Activated naive CD4-positive, alpha-beta T cell treated with anti-CD3 and anti-CD28 coated beads, Interleukin-2, amount 50 U/mL, for 72 hours (primary cell): ENCODE data around the gene PYURF. TPM values are rescaled to one million over a fixed set of nuclear protein-coding genes. Genes with fewer than 3 reads are reported as not detected.
"Not testable (repeated sequence)": the region's sequence is repeated elsewhere in the genome, so short reads cannot be mapped to it uniquely, and the experiment has no call there.

Source experiments
- ATAC-seq, 2 donors: fragments of 150-1000 bp; cut with Tn5 transposase; 2 replicates each; pipeline ENCODE4 v1.10.0; 2021; ENCODE audit warnings: mild to moderate bottlenecking in 2 of 2, moderate library complexity in 2 of 2
- DNase-seq, 2 donors: peaks; one replicate each; pipeline ENCODE4 v3.0.0; 2021 to 2022; ENCODE audit warnings: low spot score in 2 of 2
- H3K27ac Mint-ChIP-seq, 2 donors: one replicate each; pipeline ENCODE4 v1.8.0; 2022; ENCODE audit warnings: mild to moderate bottlenecking in 2 of 2, mixed read lengths in 2 of 2
- H3K36me3 Mint-ChIP-seq, 2 donors: one replicate each; pipeline ENCODE4 v1.8.0; 2022; ENCODE audit warnings: mixed read lengths in 2 of 2
- H3K9me3 Mint-ChIP-seq, 2 donors: one replicate each; pipeline ENCODE4 v1.8.0; 2022; ENCODE audit warnings: mixed read lengths in 2 of 2
- total RNA-seq, 2 donors: library from RNA; stranded (reverse); gene quantifications; one replicate each; pipeline ENCODE4 v1.2.3, GENCODE V29; 2022

Gene PYURF
- 10 to 100 TPM; 18.3 to 58.5 TPM for total RNA-seq

DNA sequence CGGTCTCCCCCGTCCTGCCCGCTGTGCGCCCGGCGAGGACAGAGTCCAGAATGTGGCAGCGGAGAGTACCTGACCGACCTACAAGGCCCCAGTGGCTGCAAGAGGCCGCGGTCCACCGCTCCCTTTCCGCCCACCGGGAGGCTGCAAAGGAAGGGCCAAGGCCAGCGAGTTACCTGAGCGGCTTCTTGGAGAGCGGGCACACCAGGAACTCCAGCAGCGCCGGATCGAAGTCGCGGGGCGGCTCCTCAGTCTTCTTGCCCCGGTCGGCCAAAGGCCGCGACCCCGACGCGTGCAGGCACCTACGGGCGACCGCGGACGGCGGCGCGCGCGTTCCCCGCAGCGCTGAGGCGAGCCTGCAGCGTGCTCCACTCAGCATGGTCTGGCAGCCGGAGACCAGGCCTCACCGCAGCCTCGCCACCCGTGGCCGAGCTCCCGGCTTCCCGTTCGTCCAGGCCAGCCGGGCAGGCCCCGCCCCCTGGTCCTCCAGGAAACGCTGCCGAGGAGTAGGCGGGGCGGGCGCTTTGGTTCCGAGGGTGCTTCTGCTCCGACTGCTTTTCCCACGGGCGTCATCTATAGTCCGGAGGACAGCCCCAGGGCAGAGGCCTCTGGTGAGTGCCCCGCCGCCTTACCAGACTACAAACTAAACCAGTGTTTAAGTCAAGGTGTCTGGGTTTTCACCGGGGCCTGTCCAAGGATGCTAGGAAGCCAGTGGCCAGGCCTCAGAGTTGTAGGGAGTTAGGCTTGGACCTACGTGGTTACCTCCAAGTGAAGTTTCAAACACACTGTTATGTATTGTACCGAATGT lies at the start of gene PYURF:
TSS of gene PYURF (minus strand) at position 452 of the 805 bp plus-strand sequence. CDS start at position 376, 76 bp downstream.
- DNase-seq = peak; percentile 77 to 93

GRCh38 chr4:88570001-88570400 lies 46.4 kb upstream of the PYURF start:
- H3K36me3 Mint-ChIP-seq = peaks cover 6 to 16% of the 10 kb centered on the region in 2 donors
- H3K9me3 Mint-ChIP-seq = peaks cover 0 to 11% of the 10 kb centered on the region in 2 donors
- DNase-seq = no peak
- H3K27ac Mint-ChIP-seq = no peak overlapping the region
- ATAC-seq = no peak

More for the DNA sequence above, at the start of gene PYURF:
- ATAC-seq = peak; percentile 82 to 94
- Mint-ChIP-seq H3K9me3 (no peaks in the 10 kb centered on the region), H3K36me3 (peaks cover 13% of the 10 kb centered on the region in 2 donors), H3K27ac (peak within 1 kb of the TSS; percentile 94 to 99)

- peaks cover 0 to 11% of the 10 kb centered on the region in 2 donors for H3K9me3 Mint-ChIP-seq
- ATAC-seq (no peak), DNase-seq (no peak)
- H3K36me3 Mint-ChIP-seq = peaks cover 6 to 16% of the 10 kb centered on the region in 2 donors
- H3K27ac Mint-ChIP-seq = no peak overlapping the region
Measured at GRCh38 chr4:88567591-88567990, 44.0 kb upstream of the PYURF start.

DNA sequence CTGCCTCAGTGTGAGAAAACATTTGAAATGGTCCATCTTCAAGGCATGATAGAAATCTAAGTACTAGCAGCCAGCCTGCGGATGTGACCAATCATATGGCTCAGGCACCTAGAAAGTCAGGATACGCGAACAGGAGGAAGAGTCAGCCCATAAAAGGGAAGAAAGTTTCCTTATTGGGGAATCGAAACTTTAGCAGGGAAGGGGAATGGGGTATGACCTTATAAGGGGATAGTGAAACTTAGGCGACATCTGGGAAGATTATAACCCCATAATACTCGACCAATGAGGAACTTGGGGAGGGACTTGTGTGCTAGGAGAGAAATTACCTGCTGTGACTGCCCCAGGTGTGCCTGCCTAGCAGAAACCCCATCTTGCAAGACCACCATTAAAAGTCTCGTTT lies 26.2 kb upstream of the PYURF start:
- DNase-seq (no peak), ATAC-seq (no peak)
- Mint-ChIP-seq H3K36me3 (no peaks in the 10 kb centered on the region), H3K9me3 (no peaks in the 10 kb centered on the region), H3K27ac (no peak overlapping the region)

- H3K36me3 Mint-ChIP-seq, ATAC-seq, H3K9me3 Mint-ChIP-seq: not testable (repeated sequence)
- H3K27ac Mint-ChIP-seq = peak overlapping the region in 1 of 2 donors; percentile 18
- peak; percentile 70 to 76 for DNase-seq
Measured at GRCh38 chr4:88539322-88540068, 15.9 kb upstream of the PYURF start.

- no peak for DNase-seq
- no peak overlapping the region for H3K27ac Mint-ChIP-seq
Measured at GRCh38 chr4:88537709-88538108, 14.1 kb upstream of the PYURF start.

GRCh38 chr4:88535090-88535755 lies 11.6 kb upstream of the PYURF start:
- H3K9me3 Mint-ChIP-seq = no peaks in the 10 kb centered on the region
- H3K36me3 Mint-ChIP-seq = no peaks in the 10 kb centered on the region
- peak in 1 of 2 donors; percentile 16 for DNase-seq
- peak; percentile 85 to 92 for ATAC-seq
- H3K27ac Mint-ChIP-seq = peak overlapping the region; percentile 38 to 50

More at GRCh38 chr4:88537709-88538108, 14.1 kb upstream of the PYURF start:
- no peak for ATAC-seq
- no peaks in the 10 kb centered on the region for H3K36me3 Mint-ChIP-seq
- no peaks in the 10 kb centered on the region for H3K9me3 Mint-ChIP-seq

GRCh38 chr4:88533937-88534750 lies 10.6 kb upstream of the PYURF start:
- Mint-ChIP-seq H3K9me3 (no peaks in the 10 kb centered on the region), H3K36me3 (no peaks in the 10 kb centered on the region), H3K27ac (peak overlapping the region in 1 of 2 donors; percentile 55)
- ATAC-seq (no peak), DNase-seq (no peak)

GRCh38 chr4:88533088-88533790 lies 9.7 kb upstream of the PYURF start:
- H3K27ac Mint-ChIP-seq = peak overlapping the region in 1 of 2 donors; percentile 55
- H3K36me3 Mint-ChIP-seq = no peaks in the 10 kb centered on the region
- H3K9me3 Mint-ChIP-seq = no peaks in the 10 kb centered on the region
- ATAC-seq = peak in 1 of 2 donors; percentile 34
- no peak for DNase-seq

- Mint-ChIP-seq H3K27ac (no peak overlapping the region), H3K36me3 (no peaks in the 10 kb centered on the region), H3K9me3 (no peaks in the 10 kb centered on the region)
- no peak for ATAC-seq
- DNase-seq = no peak
Measured at GRCh38 chr4:88531549-88531948, 8.0 kb upstream of the PYURF start.

- H3K9me3 Mint-ChIP-seq = no peaks in the 10 kb centered on the region
- DNase-seq = no peak
- H3K27ac Mint-ChIP-seq = no peak overlapping the region
- no peaks in the 10 kb centered on the region for H3K36me3 Mint-ChIP-seq
- no peak for ATAC-seq
Measured at GRCh38 chr4:88528861-88529260, 5.3 kb upstream of the PYURF start.

DNA sequence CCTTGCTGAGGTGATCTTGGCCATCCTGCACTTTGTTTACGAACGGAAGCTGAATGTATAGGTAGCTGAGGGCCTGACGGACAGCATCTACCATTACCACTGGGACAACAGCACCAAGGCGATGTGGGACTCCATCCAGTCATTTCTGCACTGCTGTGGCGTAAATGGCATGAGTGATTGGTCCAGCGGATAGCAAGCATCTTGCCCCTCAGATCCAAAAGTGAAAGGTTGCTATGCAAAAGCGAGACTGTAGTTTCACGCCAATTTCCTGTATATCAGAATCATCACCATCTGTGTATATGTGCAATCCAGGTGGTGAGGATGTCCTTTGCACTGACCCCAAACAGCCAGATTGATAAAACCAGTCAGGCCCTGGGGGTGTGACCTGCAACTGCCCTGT lies 4.2 kb upstream of the PYURF start:
- ATAC-seq (no peak), DNase-seq (no peak)
- H3K9me3 Mint-ChIP-seq = no peaks in the 10 kb centered on the region

DNA sequence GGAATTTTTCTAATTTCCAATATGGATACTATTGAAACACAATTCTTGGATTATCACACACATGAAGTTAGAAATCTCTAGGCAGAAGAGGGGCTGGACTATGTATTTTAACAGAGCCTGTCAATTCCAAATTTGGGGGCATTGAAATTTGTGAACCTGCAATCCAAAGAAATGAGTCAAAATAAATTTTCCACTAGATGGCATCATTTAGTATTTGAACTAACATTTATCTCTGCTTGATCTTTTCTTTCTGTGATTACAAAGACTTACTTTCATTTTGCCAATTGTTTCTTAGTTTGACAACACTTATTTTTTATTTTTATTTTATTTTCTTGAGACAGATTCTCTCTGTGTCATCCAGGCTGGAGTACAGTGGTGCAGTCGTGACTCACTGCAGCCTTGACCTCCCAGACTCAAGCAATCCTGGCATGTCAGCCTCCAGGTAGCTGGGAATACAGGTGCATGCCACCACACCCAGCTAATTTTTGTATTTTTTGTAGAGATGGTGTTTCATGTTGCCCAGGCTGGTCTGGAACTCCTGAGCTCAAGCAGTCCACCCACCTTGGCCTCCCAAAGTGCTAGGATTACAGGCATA lies 2.7 kb upstream of the PYURF start:
- no peak overlapping the region for H3K27ac Mint-ChIP-seq

More for the DNA sequence above, 4.2 kb upstream of the PYURF start:
- H3K27ac Mint-ChIP-seq = peak overlapping the region in 1 of 2 donors; percentile 38
- peaks cover 3 to 4% of the 10 kb centered on the region in 2 donors for H3K36me3 Mint-ChIP-seq

GRCh38 chr4:88524171-88524570 lies 595 bp upstream of the PYURF start:
- ATAC-seq = no peak
- Mint-ChIP-seq H3K27ac (peak overlapping the region; percentile 68 to 94), H3K36me3 (peaks cover 13% of the 10 kb centered on the region in 2 donors), H3K9me3 (no peaks in the 10 kb centered on the region)
- DNase-seq = no peak

More for the DNA sequence above, 2.7 kb upstream of the PYURF start:
- DNase-seq (no peak), ATAC-seq (peak in 1 of 2 donors; percentile 27)
- Mint-ChIP-seq H3K9me3 (no peaks in the 10 kb centered on the region), H3K36me3 (peaks cover 8 to 13% of the 10 kb centered on the region in 2 donors)

DNA sequence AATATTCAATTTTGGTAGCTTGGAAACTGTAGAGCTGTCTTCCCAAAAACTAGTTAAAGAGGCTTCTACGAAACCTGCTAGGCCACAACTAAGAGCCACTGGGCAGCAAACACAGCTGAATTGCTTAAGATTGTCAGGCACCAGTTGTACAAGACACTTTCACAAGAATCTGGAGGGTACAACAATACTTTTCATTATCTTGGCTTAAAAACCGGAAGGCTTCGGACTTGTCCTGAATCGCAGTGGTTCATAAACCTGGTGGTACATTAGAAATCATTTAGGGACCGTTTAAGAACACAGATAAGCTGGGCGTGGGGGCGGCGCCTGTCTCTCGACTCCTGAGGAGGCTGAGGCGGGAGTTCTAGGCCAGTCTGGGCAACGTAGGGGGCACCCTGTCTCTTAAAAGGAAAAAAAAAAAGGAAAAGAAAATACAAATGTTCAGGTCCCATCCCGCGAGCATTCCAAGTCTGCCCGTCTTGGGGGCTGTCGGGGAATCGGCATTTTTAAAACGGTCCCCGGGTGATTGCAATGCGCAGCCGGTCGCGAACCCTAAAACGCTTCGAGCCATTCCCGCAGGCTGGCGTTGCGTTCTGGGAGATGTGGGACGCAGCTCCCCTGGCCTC lies 763 bp downstream of the PYURF start:
- DNase-seq = peak in 1 of 2 donors; percentile 25
- H3K36me3 Mint-ChIP-seq = peaks cover 13% of the 10 kb centered on the region in 2 donors

More for the DNA sequence above, 763 bp downstream of the PYURF start:
- H3K27ac Mint-ChIP-seq = peak overlapping the region; percentile 94 to 99
- H3K9me3 Mint-ChIP-seq = no peaks in the 10 kb centered on the region
- peak in 1 of 2 donors; percentile 16 for ATAC-seq
